Suprapubic skin (tissue), 4 donors: ENCODE results near the gene ZNF608.

Experiments used
- EP300 ChIP-seq: sonication (generic); formaldehyde crosslinking; IDR thresholded peaks from one replicate; pipeline ENCODE4 v1.6.1; 2017; ENCODE audit warnings: antibody characterized with exemption
- POLR2A ChIP-seq, 2 donors: fragments of 450-650 bp; IDR thresholded peaks; one replicate each; pipeline ENCODE4 v1.6.1; 2017; ENCODE audit warnings: antibody characterized with exemption in 2 of 2, mild to moderate bottlenecking in 2 of 2, moderate library complexity in 2 of 2
- POLR2AphosphoS5 ChIP-seq, 3 donors: sonication (generic); formaldehyde crosslinking; IDR thresholded peaks; one replicate each; pipeline ENCODE4 v1.6.1; 2017; ENCODE audit warnings: antibody characterized with exemption in 3 of 3
- TF ChIP-seq, protein P1 (sequence below), 2 donors: fragments of 200-600 bp in 1 of 2; fragments of 450-650 bp in 1 of 2; sonication (generic) in 1 of 2; IDR thresholded peaks; one replicate each; pipeline ENCODE4 v1.5.1; 2016 to 2019; ENCODE audit warnings: antibody characterized with exemption in 2 of 2, mild to moderate bottlenecking in 1 of 2, moderate library complexity in 1 of 2

DNA sequence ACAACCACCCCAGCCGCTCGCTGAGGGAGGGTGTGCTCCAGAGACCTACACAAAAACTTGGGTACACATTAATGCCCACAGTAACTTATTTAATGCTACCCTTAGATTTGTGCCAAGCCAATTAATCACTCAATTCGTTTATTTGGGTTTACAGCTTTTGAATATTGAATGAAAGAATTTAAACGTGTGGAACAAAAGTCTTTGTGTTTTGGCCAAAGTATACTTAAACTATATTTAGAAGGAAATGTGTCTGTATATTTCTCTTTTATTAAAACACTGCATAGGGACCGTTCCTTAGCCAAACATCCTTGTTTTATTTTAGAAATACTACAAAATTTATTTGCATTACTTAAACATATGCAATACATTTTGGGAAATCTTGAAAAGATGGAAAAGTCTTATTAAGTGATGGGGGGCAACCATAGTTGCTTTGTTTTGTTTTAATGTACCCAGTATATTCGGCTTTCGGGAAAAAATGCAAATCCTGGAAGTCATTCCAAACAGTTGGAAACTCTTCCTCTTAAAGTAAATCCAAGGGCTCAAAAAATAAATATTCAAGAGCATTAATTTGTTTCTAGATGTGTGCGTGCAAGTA lies 11.8 kb downstream of the ZNF608 start:
- TF ChIP-seq POLR2A (IDR thresholded peaks at IDR 0.05), result no peak
- TF ChIP-seq, protein P1, sequence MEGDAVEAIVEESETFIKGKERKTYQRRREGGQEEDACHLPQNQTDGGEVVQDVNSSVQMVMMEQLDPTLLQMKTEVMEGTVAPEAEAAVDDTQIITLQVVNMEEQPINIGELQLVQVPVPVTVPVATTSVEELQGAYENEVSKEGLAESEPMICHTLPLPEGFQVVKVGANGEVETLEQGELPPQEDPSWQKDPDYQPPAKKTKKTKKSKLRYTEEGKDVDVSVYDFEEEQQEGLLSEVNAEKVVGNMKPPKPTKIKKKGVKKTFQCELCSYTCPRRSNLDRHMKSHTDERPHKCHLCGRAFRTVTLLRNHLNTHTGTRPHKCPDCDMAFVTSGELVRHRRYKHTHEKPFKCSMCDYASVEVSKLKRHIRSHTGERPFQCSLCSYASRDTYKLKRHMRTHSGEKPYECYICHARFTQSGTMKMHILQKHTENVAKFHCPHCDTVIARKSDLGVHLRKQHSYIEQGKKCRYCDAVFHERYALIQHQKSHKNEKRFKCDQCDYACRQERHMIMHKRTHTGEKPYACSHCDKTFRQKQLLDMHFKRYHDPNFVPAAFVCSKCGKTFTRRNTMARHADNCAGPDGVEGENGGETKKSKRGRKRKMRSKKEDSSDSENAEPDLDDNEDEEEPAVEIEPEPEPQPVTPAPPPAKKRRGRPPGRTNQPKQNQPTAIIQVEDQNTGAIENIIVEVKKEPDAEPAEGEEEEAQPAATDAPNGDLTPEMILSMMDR (IDR thresholded peaks at IDR 0.05), result no peak
- no peak for TF ChIP-seq EP300
- TF ChIP-seq POLR2AphosphoS5 (IDR thresholded peaks at IDR 0.05), result no peak
